ENCODE measurements around the gene PTGR3.

Gene PTGR3

GRCh38 chr18:75251466-75251865 lies 42.5 kb upstream of the PTGR3 start:
- no peak for DNase-seq (ENCODE audit: extremely low read depth, low read depth)

DNA sequence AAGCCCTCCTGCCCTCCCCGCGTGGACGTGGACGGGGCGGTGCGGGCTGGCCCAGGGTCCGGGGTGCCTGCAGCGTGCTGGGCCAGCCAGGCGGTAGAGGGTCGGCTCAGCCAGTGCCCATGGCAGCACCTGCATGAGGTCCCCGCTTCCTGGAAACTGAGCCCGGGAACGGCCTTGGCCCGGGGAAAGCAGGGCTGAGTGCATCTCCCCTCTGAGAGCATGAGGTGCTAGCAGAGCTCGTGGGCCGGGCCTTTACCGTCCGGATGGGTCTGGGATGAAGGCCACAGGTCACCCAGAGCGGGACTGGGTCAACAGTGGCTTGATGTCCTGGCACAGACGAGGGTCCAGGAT lies 41.5 kb upstream of the PTGR3 start:
- TF ChIP-seq, protein P1, sequence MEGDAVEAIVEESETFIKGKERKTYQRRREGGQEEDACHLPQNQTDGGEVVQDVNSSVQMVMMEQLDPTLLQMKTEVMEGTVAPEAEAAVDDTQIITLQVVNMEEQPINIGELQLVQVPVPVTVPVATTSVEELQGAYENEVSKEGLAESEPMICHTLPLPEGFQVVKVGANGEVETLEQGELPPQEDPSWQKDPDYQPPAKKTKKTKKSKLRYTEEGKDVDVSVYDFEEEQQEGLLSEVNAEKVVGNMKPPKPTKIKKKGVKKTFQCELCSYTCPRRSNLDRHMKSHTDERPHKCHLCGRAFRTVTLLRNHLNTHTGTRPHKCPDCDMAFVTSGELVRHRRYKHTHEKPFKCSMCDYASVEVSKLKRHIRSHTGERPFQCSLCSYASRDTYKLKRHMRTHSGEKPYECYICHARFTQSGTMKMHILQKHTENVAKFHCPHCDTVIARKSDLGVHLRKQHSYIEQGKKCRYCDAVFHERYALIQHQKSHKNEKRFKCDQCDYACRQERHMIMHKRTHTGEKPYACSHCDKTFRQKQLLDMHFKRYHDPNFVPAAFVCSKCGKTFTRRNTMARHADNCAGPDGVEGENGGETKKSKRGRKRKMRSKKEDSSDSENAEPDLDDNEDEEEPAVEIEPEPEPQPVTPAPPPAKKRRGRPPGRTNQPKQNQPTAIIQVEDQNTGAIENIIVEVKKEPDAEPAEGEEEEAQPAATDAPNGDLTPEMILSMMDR (IDR thresholded peaks at IDR 0.05; ENCODE audit: low read depth, low read length) = no peak
- DNase-seq (ENCODE audit: extremely low read depth, low read depth) = no peak

More at GRCh38 chr18:75251466-75251865, 42.5 kb upstream of the PTGR3 start:
- TF ChIP-seq, protein P1 (IDR thresholded peaks at IDR 0.05; ENCODE audit: low read depth, low read length) = no peak

- no peak for DNase-seq (ENCODE audit: extremely low read depth, low read depth)
- TF ChIP-seq, protein P1 (IDR thresholded peaks at IDR 0.05; ENCODE audit: low read depth, low read length) = no peak
Observed at GRCh38 chr18:75249672-75250470, 40.9 kb upstream of the PTGR3 start.

DNA sequence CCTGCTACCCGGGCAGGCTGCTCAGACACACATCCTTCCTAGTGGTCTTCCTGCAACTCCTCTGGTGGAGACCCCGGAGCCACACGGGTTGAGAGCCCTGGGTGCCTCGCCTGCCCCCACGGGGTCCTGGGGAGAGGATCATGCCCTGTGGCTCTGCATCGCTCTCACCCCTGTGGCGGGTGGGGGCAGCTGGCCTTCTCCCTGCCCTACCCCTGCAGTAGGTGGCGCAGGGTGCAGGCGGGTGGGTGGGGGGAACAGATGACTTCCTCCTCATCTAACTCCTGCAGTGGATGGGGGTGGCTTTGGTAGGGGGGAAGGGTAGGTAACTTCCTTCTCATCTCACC lies 40.2 kb upstream of the PTGR3 start:
- TF ChIP-seq, protein P1 (IDR thresholded peaks at IDR 0.05; ENCODE audit: low read depth, low read length) = no peak

DNA sequence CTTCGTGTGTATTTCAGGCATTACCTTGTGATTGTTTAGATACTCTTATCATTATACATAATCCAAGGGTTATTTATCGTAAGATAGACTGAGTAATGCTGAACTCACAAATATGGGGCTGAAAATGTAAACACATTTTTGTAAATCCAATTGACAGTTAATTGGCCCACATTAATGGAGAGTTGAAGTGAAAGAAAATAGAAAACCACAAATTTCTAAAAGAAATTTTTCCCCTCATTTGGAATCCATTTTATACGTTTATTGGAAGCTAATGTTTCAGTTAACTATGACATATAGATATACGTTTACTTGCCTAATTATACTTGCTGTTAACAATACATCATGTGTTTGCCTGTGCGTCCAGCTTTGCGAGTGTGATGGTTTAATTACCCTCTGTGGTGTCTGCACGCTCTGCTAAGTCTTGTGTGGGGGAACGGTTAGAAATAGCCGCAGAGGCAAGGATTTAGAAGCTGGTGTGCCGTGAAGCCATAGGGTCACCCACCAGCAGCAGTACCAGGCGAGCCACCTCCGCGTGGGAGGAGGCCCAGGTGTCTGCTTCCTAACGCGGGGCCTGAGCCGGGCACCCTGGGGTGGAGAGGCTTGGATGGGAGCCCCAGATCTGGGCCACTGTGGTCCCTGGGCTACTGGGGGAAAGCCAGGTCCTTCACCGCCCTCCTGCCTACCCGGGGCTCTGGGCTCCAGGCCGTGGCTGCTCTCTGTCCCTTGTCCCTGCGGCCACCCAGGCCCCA lies 39.7 kb upstream of the PTGR3 start:
- DNase-seq (ENCODE audit: extremely low read depth, low read depth) = no peak
- TF ChIP-seq, protein P1 (IDR thresholded peaks at IDR 0.05; ENCODE audit: low read depth, low read length) = no peak

More for the DNA sequence above, 40.2 kb upstream of the PTGR3 start:
- DNase-seq (ENCODE audit: extremely low read depth, low read depth) = no peak

- TF ChIP-seq, protein P1 (IDR thresholded peaks at IDR 0.05; ENCODE audit: low read depth, low read length) = no peak
- no peak for DNase-seq (ENCODE audit: extremely low read depth, low read depth)
Observed at GRCh38 chr18:75247611-75248421, 38.9 kb upstream of the PTGR3 start.

Data from AG09319 (cell line).